GM18907 (cell line): ENCODE results near the gene CCL4.
"Not testable (repeated sequence)": the region's sequence is repeated elsewhere in the genome, so short reads cannot be mapped to it uniquely, and the experiment has no call there.

Source experiments
- ATAC-seq: cut with Tn5 transposase; IDR thresholded peaks from one replicate; pipeline ENCODE4 v1.9.1; 2021; ENCODE audit warnings: mild to moderate bottlenecking, moderate library complexity; ENCODE audit not compliant: unreplicated experiment

The CCL4 gene

DNA sequence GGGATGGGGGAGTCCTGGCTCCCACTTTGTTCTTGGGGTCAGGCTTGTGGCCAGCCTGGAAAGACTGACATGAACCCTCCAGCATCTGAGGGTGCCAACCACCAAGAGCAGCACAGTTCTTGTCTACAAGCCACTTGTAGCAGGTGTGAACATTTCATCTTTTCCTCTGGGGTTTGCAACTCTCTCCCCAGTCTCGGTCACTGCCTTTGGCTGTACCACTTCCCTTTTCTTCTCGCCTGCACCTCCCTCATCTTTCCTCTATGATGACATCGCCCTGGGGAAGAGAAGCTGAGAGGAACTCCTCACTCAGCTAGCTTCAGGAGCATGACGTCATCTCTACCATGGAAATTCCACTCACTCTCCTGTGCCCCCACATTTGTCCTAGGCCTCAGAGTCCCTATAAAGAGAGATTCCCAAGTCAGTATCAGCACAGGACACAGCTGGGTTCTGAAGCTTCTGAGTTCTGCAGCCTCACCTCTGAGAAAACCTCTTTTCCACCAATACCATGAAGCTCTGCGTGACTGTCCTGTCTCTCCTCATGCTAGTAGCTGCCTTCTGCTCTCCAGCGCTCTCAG lies at the start of gene CCL4:
Gene CCL4, plus strand, starts transcription at position 427 of the 575 bp plus-strand sequence. Its CDS starts 79 bp downstream, at position 506.
- peak; percentile 70 for ATAC-seq

DNA sequence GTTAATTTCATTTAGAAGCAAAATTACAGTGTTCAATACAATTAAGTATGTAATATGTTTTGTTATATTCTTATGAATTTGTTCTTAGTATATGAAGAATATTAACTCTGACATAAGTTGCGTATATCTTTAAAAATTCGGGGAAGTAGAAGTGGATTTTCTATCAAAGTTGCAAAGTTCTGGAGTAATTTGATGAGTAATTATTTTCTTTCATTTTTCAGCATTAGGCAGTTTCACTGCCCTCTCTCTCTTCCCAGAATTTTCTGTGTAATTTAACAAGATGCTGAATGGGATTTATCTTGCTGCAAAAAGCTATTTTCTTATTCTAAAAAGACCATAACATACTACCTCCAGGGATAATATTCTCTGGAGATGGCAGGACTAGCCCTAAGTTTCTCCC lies 48.5 kb upstream of the CCL4 start:
- ATAC-seq, result no peak

- no peak for ATAC-seq
Observed at GRCh38 chr17:36055921-36056520, 47.6 kb upstream of the CCL4 start.

- ATAC-seq, result no peak
Observed at GRCh38 chr17:36057911-36058310, 45.7 kb upstream of the CCL4 start.

DNA sequence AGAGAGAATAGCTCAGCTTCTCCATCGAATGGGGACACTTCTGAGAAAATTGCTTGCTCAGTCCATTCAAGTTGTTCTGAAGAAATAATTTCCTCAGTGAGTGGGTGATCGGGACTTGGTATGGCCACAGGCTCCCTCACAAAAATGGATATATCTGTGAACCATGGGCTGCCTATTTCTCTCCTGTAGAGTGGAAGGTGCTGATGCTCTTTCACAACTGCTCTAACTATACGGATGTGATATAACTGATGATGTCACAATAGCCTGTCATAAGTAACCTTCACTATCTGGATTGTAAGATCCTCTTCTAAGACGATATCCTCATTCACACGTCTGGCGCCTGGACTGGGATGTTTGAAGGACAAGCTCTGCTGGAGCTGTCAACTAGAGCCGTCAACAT lies 44.2 kb upstream of the CCL4 start:
- ATAC-seq, result no peak

- no peak for ATAC-seq
Observed at GRCh38 chr17:36060816-36061215, 42.8 kb upstream of the CCL4 start.

DNA sequence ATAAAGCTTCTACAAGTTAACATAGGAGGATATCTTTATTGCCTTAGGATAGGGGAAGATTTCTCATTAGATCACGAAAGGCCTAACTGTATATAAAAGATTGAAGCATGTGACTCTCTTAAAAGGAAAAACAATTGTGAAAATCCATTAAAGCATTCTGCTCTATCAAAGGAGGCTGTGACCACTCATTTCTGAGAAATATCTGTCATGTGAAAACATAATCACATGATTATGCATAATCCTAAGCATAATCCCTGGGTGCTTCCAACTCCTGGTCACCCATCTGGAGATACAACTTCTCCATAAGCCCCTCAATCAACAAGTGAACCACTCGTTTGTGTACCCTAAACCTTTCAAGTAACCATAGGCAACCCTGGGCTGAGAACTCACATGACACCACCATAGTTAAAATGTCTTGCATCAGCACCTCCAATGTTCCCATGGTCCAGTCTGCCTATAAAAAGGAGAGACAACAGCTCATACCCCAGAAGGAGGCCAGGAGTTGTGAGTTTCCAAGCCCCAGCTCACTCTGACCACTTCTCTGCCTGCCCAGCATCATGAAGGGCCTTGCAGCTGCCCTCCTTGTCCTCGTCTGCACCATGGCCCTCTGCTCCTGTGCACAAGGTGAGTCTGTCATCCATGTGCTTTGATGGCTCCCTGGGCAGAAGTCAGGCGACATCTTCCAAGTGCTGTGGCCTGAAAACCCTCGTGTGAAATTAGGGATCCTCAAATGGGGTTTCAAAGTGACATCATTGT lies 39.7 kb upstream of the CCL4 start, which contains the start of gene CCL18:
Gene CCL18, plus strand, starts transcription at position 487 of the 756 bp plus-strand sequence. Its CDS starts 71 bp downstream, at position 558.
- no peak for ATAC-seq

- ATAC-seq, result no peak
Observed at GRCh38 chr17:36066365-36066985, 37.2 kb upstream of the CCL4 start.

GRCh38 chr17:36068524-36068923 lies 35.1 kb upstream of the CCL4 start:
- ATAC-seq, result no peak

GRCh38 chr17:36069136-36069535 lies 34.5 kb upstream of the CCL4 start:
- ATAC-seq, result no peak

- no peak for ATAC-seq
Observed at GRCh38 chr17:36070427-36070826, 33.2 kb upstream of the CCL4 start.

DNA sequence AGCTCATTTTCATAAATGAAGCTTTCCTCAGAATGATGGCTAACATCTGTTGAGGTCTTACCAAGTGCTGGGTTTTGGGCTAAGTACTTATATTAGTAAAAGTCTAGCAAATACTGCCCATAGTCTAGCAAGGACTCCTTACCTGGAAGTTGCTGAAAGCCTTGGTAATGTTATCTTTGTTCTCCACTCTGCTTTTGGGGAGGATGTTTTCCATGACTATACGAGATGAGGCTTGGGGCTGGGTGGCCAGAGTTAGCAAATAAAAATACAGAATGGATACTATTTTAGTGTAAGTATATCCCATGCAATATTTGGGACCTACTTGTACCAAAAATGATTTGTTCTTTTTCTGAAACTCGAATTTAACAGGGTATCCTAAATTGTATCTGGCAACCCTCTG lies 31.9 kb upstream of the CCL4 start:
- ATAC-seq, result no peak

DNA sequence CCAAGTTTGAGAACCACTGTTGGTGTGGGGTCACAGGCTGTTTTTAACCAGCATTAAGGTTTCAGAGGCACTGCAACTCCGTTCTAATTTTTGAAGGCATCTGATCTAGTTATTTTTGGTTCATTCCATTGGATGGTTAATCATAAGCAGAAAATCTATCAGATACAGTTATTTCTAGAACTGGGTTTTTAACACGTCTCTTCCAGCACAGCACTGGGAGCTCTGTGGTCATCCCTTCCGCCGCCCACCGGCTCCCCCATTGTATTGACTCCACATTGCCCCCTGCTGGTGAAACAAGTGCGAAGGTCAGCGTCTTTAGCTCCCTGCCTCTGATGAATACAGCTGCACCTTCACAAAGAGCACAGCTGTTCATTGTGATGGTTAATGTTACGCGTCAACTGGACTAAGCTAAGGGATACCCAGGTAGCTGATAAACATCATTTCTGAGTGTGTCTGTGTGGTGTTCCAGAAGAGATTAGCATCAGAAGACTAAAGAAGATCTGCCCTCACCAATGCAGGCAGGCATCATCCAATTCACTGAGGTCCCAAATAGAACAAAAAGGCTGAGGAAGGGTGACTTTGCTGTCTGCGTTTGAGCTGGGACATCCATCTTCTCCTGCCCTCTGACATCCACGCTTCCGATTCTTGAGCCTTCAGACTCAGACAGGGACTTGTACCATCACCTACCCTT lies 31.1 kb upstream of the CCL4 start:
- peak; percentile 74 for ATAC-seq

- ATAC-seq, result no peak
Observed at GRCh38 chr17:36074365-36074764, 29.3 kb upstream of the CCL4 start.

GRCh38 chr17:36081681-36082471 lies 21.8 kb upstream of the CCL4 start:
- ATAC-seq, result peak; percentile 34

- peak; percentile 57 for ATAC-seq
Observed at GRCh38 chr17:36082482-36083120, 21.0 kb upstream of the CCL4 start.

- ATAC-seq, result not testable (repeated sequence)
Observed at GRCh38 chr17:36083691-36084090, 19.9 kb upstream of the CCL4 start.

DNA sequence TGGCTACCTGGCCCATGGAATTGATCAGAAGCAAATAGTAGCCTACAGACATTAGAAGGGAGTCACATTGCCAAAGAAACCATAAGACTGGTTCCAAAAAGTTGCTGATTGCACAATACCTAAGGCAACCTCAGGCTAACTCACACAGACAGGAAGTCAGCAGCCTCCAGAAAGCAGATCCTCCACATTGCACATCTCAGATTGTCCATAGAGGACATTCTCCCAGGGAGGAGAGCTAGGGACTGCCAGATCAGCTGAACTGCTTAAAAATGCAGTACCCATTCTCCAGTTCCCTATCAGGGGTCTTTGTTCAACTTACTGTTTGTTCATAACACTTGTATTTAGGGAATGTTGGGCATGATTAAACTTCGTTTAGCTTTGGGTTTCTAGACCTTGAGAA lies 17.9 kb upstream of the CCL4 start:
- no peak for ATAC-seq

- no peak for ATAC-seq
Observed at GRCh38 chr17:36086791-36087190, 16.8 kb upstream of the CCL4 start.

- not testable (repeated sequence) for ATAC-seq
Observed at GRCh38 chr17:36087471-36087870, 16.2 kb upstream of the CCL4 start.
